ENCODE data around the gene METTL25B.
A peak's percentile ranks its signal among the peaks of the same experiment; 100 is the strongest.

The METTL25B gene

DNA sequence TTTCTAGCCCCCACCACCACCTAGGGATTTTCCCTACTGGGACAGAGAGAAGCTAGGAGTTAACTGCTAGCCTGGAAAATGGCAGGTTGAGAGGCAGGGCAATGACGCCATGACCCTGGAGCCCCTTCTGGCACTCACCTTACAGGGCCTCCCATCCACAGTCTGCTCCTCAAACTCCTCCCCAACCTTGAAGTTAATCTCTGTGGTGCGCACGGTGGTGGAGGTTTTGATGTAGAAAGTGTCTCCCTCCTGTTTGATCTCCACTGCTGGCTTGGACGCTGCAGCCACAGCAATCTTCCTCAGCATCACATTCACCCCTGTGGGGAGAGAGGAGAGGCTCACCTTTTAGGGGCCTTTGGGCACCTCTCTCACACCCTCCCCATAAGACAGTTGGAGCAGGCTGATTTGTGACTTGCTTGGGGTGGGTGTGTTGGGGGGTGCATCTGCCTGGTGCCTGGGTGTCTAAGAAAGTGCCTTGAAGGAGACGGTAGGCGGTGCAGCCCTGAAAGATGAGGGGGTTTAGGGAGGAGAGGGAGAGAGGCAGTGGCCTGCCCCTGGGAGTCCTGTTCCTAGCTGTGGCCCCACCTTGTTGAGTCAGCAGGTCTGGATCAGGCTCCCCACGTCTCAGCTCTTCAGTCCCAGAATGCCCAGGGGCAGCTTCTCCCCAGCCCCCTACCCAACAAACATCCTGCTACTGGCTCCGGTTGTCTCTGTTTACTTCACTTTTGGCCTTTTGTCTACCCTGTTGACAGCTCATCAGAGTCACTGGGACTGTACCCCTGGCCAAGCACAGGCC, 27.3 kb upstream of the METTL25B start:
- TF ChIP-seq, protein P1, sequence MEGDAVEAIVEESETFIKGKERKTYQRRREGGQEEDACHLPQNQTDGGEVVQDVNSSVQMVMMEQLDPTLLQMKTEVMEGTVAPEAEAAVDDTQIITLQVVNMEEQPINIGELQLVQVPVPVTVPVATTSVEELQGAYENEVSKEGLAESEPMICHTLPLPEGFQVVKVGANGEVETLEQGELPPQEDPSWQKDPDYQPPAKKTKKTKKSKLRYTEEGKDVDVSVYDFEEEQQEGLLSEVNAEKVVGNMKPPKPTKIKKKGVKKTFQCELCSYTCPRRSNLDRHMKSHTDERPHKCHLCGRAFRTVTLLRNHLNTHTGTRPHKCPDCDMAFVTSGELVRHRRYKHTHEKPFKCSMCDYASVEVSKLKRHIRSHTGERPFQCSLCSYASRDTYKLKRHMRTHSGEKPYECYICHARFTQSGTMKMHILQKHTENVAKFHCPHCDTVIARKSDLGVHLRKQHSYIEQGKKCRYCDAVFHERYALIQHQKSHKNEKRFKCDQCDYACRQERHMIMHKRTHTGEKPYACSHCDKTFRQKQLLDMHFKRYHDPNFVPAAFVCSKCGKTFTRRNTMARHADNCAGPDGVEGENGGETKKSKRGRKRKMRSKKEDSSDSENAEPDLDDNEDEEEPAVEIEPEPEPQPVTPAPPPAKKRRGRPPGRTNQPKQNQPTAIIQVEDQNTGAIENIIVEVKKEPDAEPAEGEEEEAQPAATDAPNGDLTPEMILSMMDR (IDR thresholded peaks at IDR 0.05; ENCODE audit: low read depth, low read length) = no peak
- H3K4me3 ChIP-seq (replicated peaks in 1 of 2; ENCODE audit: low read depth in 2 of 2, low read length in 2 of 2) = no peak overlapping the region
- DNase-seq (ENCODE audit: low read depth in 2 of 2) = no peak

DNA sequence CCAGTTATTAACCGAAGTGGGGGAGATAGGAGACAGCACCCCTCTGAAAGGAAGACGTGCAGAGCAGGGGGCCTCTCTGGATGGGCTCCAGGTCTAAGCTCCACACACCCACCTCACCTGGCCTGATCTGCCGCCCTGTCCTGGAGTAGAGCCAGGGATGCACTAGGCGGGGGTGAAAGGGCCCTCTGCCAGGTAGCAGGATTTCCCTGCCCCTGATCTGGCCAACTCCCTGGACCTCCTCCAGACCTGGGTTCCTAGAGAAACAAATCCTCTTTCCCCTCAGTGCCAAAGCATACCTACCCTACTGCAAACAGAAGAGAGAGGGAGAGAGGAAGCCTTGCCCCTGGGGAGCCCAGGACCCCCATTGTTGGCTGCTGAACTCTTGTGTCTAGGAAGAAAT, 24.9 kb upstream of the METTL25B start:
- TF ChIP-seq, protein P1 (IDR thresholded peaks at IDR 0.05; ENCODE audit: low read depth, low read length) = no peak
- no peak overlapping the region for H3K4me3 ChIP-seq (replicated peaks in 1 of 2; ENCODE audit: low read depth in 2 of 2, low read length in 2 of 2)

DNA sequence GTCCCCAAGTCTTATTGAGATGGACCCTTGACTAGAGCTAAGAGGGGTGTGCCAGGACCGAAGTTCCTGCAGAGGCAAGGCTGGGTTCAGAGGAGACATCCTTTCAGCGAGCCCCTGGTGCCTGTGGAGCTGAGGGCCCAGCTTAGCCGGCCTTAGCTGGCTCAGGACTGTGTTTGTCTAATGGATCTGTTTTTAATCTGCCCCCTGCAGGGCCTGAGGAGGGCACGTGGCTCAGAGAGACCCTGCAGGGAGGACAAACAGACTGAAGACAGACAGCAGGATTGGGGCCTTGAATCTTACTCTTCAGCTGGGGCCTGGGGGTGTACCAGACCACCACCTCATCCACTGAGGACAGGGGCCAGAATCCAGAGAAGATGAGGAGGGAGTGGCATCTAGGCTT, 24.5 kb upstream of the METTL25B start:
- TF ChIP-seq, protein P1 (IDR thresholded peaks at IDR 0.05; ENCODE audit: low read depth, low read length) = no peak
- no peak for DNase-seq (ENCODE audit: low read depth in 2 of 2)
- peak overlapping the region in 1 of 2 donors; percentile 5 for H3K4me3 ChIP-seq (replicated peaks in 1 of 2; ENCODE audit: low read depth in 2 of 2, low read length in 2 of 2)

More for the DNA sequence above, 24.9 kb upstream of the METTL25B start:
- no peak for DNase-seq (ENCODE audit: low read depth in 2 of 2)

DNA sequence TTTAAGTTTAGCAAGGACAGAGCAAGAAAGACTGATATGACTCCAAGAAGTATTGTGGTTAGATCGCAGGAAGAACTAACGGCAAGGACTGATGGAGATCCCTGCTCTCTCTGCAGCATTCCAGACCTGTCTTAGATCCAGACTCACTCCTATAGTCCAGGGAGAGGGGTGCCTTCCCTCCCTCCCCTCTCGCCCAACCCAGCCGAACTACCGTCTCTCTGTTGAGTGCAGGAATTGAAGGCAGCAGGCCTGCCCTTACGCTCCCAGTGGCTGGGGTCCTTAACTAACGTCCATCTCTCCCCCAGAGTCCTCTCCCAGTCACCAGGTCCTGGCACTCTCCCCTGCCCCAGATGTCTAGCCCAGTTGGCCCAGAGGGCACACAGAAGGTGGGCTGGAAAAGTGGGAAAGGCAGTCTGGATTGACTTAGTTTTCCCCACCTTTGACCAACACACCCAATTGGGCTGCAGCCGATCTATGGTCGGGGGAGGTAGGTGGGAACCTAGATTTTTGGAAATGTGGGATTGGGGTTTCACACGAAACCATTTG, 24.0 kb upstream of the METTL25B start:
- H3K4me3 ChIP-seq (replicated peaks in 1 of 2; ENCODE audit: low read depth in 2 of 2, low read length in 2 of 2) = peak overlapping the region in 1 of 2 donors; percentile 42
- TF ChIP-seq, protein P1 (IDR thresholded peaks at IDR 0.05; ENCODE audit: low read depth, low read length) = no peak
- DNase-seq (ENCODE audit: low read depth in 2 of 2) = no peak

DNA sequence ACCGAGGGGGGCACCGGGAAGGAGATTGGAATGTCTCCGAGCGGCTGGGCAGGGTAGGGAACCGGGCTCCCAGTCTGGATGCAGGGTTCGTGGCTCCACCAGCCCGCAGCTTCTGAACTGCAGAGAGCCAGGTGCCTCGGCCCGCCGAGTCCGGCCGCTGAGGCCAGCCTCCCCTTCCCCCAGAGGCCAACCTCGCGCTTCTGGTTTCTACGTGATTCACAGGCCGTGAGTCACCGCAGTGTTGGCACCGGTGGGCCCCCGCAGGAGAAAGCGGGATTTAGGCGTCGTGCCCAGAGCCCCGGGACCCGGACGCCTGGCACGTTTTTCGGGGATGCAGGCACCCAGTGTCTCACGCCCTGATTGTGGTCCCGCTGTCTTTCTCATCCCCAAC, 23.3 kb upstream of the METTL25B start:
- DNase-seq (ENCODE audit: low read depth in 2 of 2) = peak; percentile 64 to 67
- peak overlapping the region; percentile 21 to 42 for H3K4me3 ChIP-seq (replicated peaks in 1 of 2; ENCODE audit: low read depth in 2 of 2, low read length in 2 of 2)
- TF ChIP-seq, protein P1 (IDR thresholded peaks at IDR 0.05; ENCODE audit: low read depth, low read length) = no peak

DNA sequence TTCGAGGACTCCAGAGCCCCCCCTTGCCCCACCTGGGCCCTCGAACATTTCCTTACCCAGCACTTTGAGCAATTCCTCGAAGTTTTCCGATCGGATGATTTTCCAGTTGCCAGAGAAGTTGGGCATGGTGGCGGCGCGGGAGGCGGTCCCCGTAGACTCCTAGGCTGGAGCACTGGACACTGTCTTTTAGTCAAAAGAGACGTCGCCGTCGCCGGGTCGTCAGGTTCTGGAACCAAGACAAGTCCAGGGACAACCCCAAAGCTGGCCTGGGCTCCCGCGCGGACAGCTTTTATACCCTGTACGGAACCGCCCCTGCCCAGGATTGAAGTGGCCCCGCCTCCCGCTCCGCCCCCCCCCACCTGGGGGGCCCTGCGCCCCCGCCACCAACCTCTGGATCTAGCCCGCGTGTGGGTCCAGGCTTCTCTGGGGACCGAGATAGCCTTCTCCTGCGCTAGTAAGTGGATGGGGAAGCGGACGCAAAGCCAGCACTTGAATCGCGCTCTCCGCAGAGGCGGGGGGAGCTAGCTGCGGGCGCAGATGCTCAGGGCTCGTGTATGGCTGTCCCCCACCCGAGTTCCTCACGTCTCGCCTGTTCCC, 22.9 kb upstream of the METTL25B start, which contains the start of gene CRABP2:
Gene CRABP2, minus strand, starts transcription at position 263 of the 597 bp plus-strand sequence. Its CDS starts 137 bp downstream, at position 126.
- no peak for DNase-seq (ENCODE audit: low read depth in 2 of 2)
- TF ChIP-seq, protein P1 (IDR thresholded peaks at IDR 0.05; ENCODE audit: low read depth, low read length) = no peak
- peak within 1 kb of the TSS; percentile 36 to 42 for H3K4me3 ChIP-seq (replicated peaks in 1 of 2; ENCODE audit: low read depth in 2 of 2, low read length in 2 of 2)

Measured in cardiac fibroblast (primary cell).